ENCODE data around the gene UGT2B11.
"Not testable (repeated sequence)": the region's sequence is repeated elsewhere in the genome, so short reads cannot be mapped to it uniquely, and the experiment has no call there.

The UGT2B11 gene

DNA sequence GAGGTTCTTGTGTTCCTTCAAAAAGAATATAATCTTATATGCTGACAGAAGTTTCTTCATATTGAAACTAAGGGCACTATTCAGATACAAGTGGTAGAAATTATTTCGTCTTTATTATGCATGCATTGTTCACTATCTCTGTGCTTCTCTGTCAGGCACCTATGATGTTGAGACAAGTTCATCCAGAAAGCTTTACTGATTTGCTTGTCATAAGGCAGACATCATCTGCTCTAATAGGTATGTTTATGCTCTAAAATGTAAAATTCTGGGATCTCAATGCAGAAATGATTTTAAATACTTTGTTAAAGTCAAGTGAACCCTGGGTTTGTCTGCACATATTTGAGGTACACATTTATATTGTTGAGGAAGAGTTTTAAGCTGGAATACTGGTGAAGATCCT, 3.6 kb downstream of the UGT2B11 start:
- no peaks in the 10 kb centered on the region for H3K79me2 ChIP-seq (ENCODE audit: control insufficient read depth, insufficient read depth, low read length)
- no peak overlapping the region for H2AK5ac ChIP-seq (ENCODE audit: low read length)
- no peak overlapping the region for H3K56ac ChIP-seq (ENCODE audit: low read length)
- H3K4me1 ChIP-seq (ENCODE audit: control insufficient read depth, low read depth, low read length): no peaks in the 10 kb centered on the region
- no peak overlapping the region for H3K18ac ChIP-seq (ENCODE audit: low read length)
- no peak overlapping the region for H3K4me3 ChIP-seq (ENCODE audit: low read length)
- H3K4ac ChIP-seq (ENCODE audit: low read depth, low read length): no peak overlapping the region
- H4K8ac ChIP-seq (ENCODE audit: low read depth, low read length): no peak overlapping the region
- H3K23ac ChIP-seq (ENCODE audit: low read length): no peak overlapping the region
- H2BK120ac ChIP-seq (ENCODE audit: low read depth, low read length): no peak overlapping the region
- no peak for DNase-seq
- H3K27ac ChIP-seq (ENCODE audit: low read depth, low read length): no peak overlapping the region
- no peak overlapping the region for H4K5ac ChIP-seq (ENCODE audit: low read length)
- no peaks in the 10 kb centered on the region for H3K27me3 ChIP-seq (ENCODE audit: insufficient read depth, low read length, poor library complexity)
- WGBS (ENCODE audit: extremely low coverage, insufficient coverage, low lambda C conversion rate): no CpG with 5 or more reads among the region's 1 CpG
- no peak overlapping the region for H2BK5ac ChIP-seq (ENCODE audit: low read length)
- H3K9ac ChIP-seq (ENCODE audit: low read length): no peak overlapping the region
- H3K4me2 ChIP-seq (ENCODE audit: low read length): no peak overlapping the region
- H2BK15ac ChIP-seq (replicated peaks; ENCODE audit: low read depth): no peak overlapping the region
- no peaks in the 10 kb centered on the region for H3K79me1 ChIP-seq (ENCODE audit: low read length)
- no peaks in the 10 kb centered on the region for H3K36me3 ChIP-seq (ENCODE audit: control insufficient read depth, insufficient read depth, low read length)

GRCh38 chr4:69198506-69198905, 16.0 kb downstream of the UGT2B11 start:
- H3K27ac ChIP-seq (ENCODE audit: low read depth, low read length); H2BK15ac ChIP-seq (replicated peaks; ENCODE audit: low read depth); H3K4me1 ChIP-seq (ENCODE audit: control insufficient read depth, low read depth, low read length); H3K36me3 ChIP-seq (ENCODE audit: control insufficient read depth, insufficient read depth, low read length); DNase-seq; H4K8ac ChIP-seq (ENCODE audit: low read depth, low read length); H3K79me1 ChIP-seq (ENCODE audit: low read length); H3K18ac ChIP-seq (ENCODE audit: low read length); H2BK120ac ChIP-seq (ENCODE audit: low read depth, low read length); H2BK5ac ChIP-seq (ENCODE audit: low read length); H3K4me2 ChIP-seq (ENCODE audit: low read length); H3K4ac ChIP-seq (ENCODE audit: low read depth, low read length); H3K56ac ChIP-seq (ENCODE audit: low read length); H4K5ac ChIP-seq (ENCODE audit: low read length); H3K27me3 ChIP-seq (ENCODE audit: insufficient read depth, low read length, poor library complexity); H3K79me2 ChIP-seq (ENCODE audit: control insufficient read depth, insufficient read depth, low read length); H3K9ac ChIP-seq (ENCODE audit: low read length); H2AK5ac ChIP-seq (ENCODE audit: low read length); H3K4me3 ChIP-seq (ENCODE audit: low read length); H3K23ac ChIP-seq (ENCODE audit: low read length): not testable (repeated sequence)
- WGBS (ENCODE audit: extremely low coverage, insufficient coverage, low lambda C conversion rate): no CpG with 5 or more reads among the region's 4 CpGs

DNA sequence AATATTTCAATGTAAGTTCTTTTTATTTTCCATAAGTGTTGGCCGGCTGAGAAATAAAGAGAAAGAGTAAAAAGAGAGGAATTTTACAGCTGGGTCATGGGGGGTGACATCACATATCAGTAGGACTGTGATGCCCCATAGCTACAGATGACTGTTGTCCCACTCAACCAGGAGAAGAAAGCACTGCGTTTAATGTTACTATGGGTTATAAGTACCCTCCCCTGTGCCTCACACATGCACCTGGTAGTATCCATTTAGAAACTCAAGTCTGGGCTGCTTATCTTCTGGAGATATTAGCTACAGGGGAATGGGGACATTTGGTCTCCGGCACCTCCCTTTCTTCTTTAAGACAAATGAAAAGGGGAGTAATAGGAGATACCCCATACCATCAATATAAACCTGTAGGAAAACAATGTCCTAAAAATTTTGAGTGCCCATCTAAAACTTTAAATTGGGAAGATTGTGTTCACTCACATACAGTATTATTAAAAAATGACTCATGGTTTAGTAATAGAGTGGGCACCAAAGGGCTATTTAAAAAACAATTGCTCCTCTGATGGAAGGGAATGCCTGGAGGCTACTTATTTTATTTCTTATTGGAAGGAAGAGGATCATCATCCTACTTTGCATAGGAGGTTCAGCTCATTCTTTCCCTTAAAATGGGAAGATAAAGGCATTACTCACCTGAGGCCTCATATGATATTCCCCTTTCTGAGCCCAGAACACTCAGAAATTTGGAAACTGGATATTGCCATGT, 18.2 kb downstream of the UGT2B11 start:
- no peaks in the 10 kb centered on the region for H3K79me2 ChIP-seq (ENCODE audit: control insufficient read depth, insufficient read depth, low read length)
- H3K4me2 ChIP-seq (ENCODE audit: low read length): no peak overlapping the region
- H3K9ac ChIP-seq (ENCODE audit: low read length): no peak overlapping the region
- no peak overlapping the region for H3K27ac ChIP-seq (ENCODE audit: low read depth, low read length)
- H3K56ac ChIP-seq (ENCODE audit: low read length): no peak overlapping the region
- H2AK5ac ChIP-seq (ENCODE audit: low read length): no peak overlapping the region
- no peaks in the 10 kb centered on the region for H3K79me1 ChIP-seq (ENCODE audit: low read length)
- no peak for DNase-seq
- no peak overlapping the region for H2BK15ac ChIP-seq (replicated peaks; ENCODE audit: low read depth)
- H3K4me3 ChIP-seq (ENCODE audit: low read length): no peak overlapping the region
- H4K8ac ChIP-seq (ENCODE audit: low read depth, low read length): no peak overlapping the region
- H3K23ac ChIP-seq (ENCODE audit: low read length): no peak overlapping the region
- no peak overlapping the region for H2BK120ac ChIP-seq (ENCODE audit: low read depth, low read length)
- no peak overlapping the region for H2BK5ac ChIP-seq (ENCODE audit: low read length)
- WGBS (ENCODE audit: extremely low coverage, insufficient coverage, low lambda C conversion rate): no CpG with 5 or more reads among the region's 3 CpGs
- H3K18ac ChIP-seq (ENCODE audit: low read length): no peak overlapping the region
- no peaks in the 10 kb centered on the region for H3K36me3 ChIP-seq (ENCODE audit: control insufficient read depth, insufficient read depth, low read length)
- H3K27me3 ChIP-seq (ENCODE audit: insufficient read depth, low read length, poor library complexity): no peaks in the 10 kb centered on the region
- no peak overlapping the region for H3K4ac ChIP-seq (ENCODE audit: low read depth, low read length)
- H4K5ac ChIP-seq (ENCODE audit: low read length): no peak overlapping the region
- no peaks in the 10 kb centered on the region for H3K4me1 ChIP-seq (ENCODE audit: control insufficient read depth, low read depth, low read length)

DNA sequence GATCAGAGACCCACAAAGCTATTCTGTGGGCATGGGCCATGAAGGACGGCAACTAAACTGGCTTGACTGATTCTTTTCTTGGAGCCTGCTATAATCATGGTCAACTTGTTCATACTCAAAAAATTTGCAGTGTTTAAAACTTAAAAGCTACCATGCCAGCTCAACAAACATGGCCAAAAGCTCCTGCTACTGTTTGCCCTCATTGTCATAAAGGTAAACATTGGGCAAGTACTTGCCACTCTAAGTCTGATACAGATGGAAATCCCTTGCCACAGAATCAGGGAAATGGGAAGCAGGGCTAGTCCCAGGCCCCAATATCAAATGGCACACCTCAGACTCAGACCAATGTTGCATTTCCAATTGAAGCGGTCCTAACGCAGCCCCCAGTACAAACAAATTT, 20.4 kb downstream of the UGT2B11 start:
- no peak for DNase-seq
- Histone ChIP-seq H3K79me2 (ENCODE audit: control insufficient read depth, insufficient read depth, low read length) (no peaks in the 10 kb centered on the region), H3K27ac (ENCODE audit: low read depth, low read length) (no peak overlapping the region), H2BK120ac (ENCODE audit: low read depth, low read length) (no peak overlapping the region), H2AK5ac (ENCODE audit: low read length) (no peak overlapping the region), H2BK5ac (ENCODE audit: low read length) (no peak overlapping the region), H3K4me1 (ENCODE audit: control insufficient read depth, low read depth, low read length) (no peaks in the 10 kb centered on the region), H3K4me3 (ENCODE audit: low read length) (no peak overlapping the region), H3K79me1 (ENCODE audit: low read length) (no peaks in the 10 kb centered on the region), H4K8ac (ENCODE audit: low read depth, low read length) (no peak overlapping the region), H2BK15ac (replicated peaks; ENCODE audit: low read depth) (no peak overlapping the region), H3K4me2 (ENCODE audit: low read length) (no peak overlapping the region), H4K5ac (ENCODE audit: low read length) (no peak overlapping the region), H3K18ac (ENCODE audit: low read length) (no peak overlapping the region), H3K27me3 (ENCODE audit: insufficient read depth, low read length, poor library complexity) (no peaks in the 10 kb centered on the region), H3K9ac (ENCODE audit: low read length) (no peak overlapping the region), H3K4ac (ENCODE audit: low read depth, low read length) (no peak overlapping the region), H3K36me3 (ENCODE audit: control insufficient read depth, insufficient read depth, low read length) (no peaks in the 10 kb centered on the region), H3K56ac (ENCODE audit: low read length) (no peak overlapping the region), H3K23ac (ENCODE audit: low read length) (no peak overlapping the region)
- WGBS (ENCODE audit: extremely low coverage, insufficient coverage, low lambda C conversion rate): no CpG with 5 or more reads among the region's 3 CpGs

DNA sequence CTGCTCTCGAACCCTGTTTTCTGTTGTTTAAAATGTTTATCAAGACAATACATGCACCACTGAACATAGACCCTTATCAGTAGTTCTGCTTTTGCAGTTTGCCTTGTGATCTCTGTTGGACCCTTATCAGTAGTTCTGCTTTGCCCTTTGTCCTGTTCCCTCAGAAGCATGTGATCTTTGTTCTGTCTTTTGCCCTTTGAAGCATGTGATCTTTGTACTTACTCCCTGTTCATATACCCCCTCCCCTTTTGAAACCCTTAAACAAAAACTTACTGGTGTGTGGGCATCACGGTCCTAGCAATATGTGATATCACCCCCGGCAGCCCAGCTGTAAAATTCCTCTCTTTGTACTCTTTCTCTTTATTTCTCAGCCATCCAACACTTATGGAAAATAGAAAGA, 22.6 kb downstream of the UGT2B11 start:
- H2BK15ac ChIP-seq (replicated peaks; ENCODE audit: low read depth); H3K56ac ChIP-seq (ENCODE audit: low read length); H3K4ac ChIP-seq (ENCODE audit: low read depth, low read length); H3K27me3 ChIP-seq (ENCODE audit: insufficient read depth, low read length, poor library complexity); H2AK5ac ChIP-seq (ENCODE audit: low read length); H3K18ac ChIP-seq (ENCODE audit: low read length); DNase-seq; H3K36me3 ChIP-seq (ENCODE audit: control insufficient read depth, insufficient read depth, low read length); H3K27ac ChIP-seq (ENCODE audit: low read depth, low read length); H4K5ac ChIP-seq (ENCODE audit: low read length); H3K23ac ChIP-seq (ENCODE audit: low read length); H2BK120ac ChIP-seq (ENCODE audit: low read depth, low read length); H2BK5ac ChIP-seq (ENCODE audit: low read length); H3K4me2 ChIP-seq (ENCODE audit: low read length); H3K4me1 ChIP-seq (ENCODE audit: control insufficient read depth, low read depth, low read length); H3K79me2 ChIP-seq (ENCODE audit: control insufficient read depth, insufficient read depth, low read length); H3K9ac ChIP-seq (ENCODE audit: low read length); H4K8ac ChIP-seq (ENCODE audit: low read depth, low read length); H3K79me1 ChIP-seq (ENCODE audit: low read length); H3K4me3 ChIP-seq (ENCODE audit: low read length): not testable (repeated sequence)
- WGBS (ENCODE audit: extremely low coverage, insufficient coverage, low lambda C conversion rate): no CpG with 5 or more reads among the region's 3 CpGs

- H3K27ac ChIP-seq (ENCODE audit: low read depth, low read length); H3K36me3 ChIP-seq (ENCODE audit: control insufficient read depth, insufficient read depth, low read length): not testable (repeated sequence)
These were observed 23.9 kb downstream of the UGT2B11 start for GRCh38 chr4:69190621-69191020.

More at GRCh38 chr4:69190621-69191020, 23.9 kb downstream of the UGT2B11 start:
- H2AK5ac ChIP-seq (ENCODE audit: low read length); H3K79me2 ChIP-seq (ENCODE audit: control insufficient read depth, insufficient read depth, low read length); H2BK15ac ChIP-seq (replicated peaks; ENCODE audit: low read depth); H3K4me2 ChIP-seq (ENCODE audit: low read length); H3K79me1 ChIP-seq (ENCODE audit: low read length); H3K4me1 ChIP-seq (ENCODE audit: control insufficient read depth, low read depth, low read length); H3K4me3 ChIP-seq (ENCODE audit: low read length); H3K23ac ChIP-seq (ENCODE audit: low read length); H4K8ac ChIP-seq (ENCODE audit: low read depth, low read length); H3K9ac ChIP-seq (ENCODE audit: low read length); H3K4ac ChIP-seq (ENCODE audit: low read depth, low read length); H2BK5ac ChIP-seq (ENCODE audit: low read length); H3K27me3 ChIP-seq (ENCODE audit: insufficient read depth, low read length, poor library complexity); DNase-seq; H2BK120ac ChIP-seq (ENCODE audit: low read depth, low read length); H3K56ac ChIP-seq (ENCODE audit: low read length); H3K18ac ChIP-seq (ENCODE audit: low read length); H4K5ac ChIP-seq (ENCODE audit: low read length): not testable (repeated sequence)
- no CpG with 5 or more reads among the region's 1 CpG for WGBS (ENCODE audit: extremely low coverage, insufficient coverage, low lambda C conversion rate)

Measured in mesendoderm (in vitro differentiated cells).